ENCODE results near the gene DDB1.
A peak's percentile ranks its signal among the peaks of the same experiment; 100 is the strongest.

Gene DDB1

DNA sequence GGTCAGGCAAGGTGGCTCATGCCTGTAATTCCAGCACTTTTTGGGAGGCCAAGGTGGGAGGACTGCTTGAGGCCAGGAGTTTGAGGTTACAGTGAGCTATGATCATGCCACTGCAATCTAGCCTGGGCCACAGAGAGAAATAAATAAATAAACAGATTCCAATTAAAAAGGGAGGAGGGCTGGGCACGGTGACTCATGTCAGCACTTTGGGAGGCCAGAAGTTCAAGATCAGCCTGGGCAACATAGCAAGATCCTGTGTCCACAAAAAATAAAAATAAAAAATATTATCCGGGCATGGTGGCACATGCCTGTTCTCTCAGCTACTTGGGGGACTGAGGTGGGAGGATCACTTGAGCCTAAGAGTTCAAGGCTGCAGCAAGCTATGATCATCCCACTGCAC, 21.3 kb upstream of the DDB1 start:
- DNase-seq: no peak

DNA sequence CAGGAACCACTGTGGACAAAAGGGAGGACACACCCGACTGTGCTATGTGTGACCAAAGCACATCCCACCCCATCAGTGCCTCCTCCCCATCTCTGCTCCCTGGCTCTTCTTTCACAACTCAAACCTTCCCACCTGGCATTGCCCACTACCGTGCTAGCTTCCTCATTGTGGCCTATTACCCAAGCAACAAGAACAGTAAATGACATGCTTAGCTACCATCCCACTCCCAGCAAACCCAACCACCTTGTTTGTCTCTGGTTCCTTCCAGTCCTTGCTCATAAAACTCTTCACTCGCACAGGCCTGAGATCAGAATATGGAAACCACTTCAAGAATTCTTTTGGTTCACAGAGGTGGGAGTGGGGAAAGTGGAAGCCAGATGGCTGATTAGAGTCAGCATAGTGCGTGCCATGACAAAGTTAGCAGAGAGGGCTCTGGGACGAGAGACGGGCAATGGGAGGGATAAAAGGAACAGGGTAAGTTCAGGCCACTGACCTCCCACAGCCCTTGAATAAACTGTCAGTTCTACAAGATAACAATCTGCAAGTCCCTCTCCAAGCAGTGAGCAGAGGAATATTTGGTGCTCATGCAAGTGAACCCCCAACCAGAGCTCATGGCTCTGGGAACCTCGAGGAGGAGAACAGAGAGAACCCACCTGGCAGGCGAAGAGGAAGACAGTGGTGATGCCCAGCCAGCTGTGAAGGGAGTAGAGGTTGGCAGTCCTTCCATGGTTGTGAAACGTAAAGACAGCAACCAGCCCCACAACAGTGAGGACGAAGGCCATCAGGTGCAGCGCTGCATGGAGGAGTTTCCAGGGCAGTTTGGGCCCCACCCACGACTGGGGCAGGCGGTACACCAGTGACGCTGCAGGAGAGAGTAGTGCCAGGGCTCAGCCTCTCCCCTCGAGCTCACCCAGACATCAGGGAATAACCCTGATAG, 20.5 kb upstream of the DDB1 start:
- no peak for DNase-seq

GRCh38 chr11:61352038-61352437, 19.1 kb upstream of the DDB1 start:
- DNase-seq: no peak

DNA sequence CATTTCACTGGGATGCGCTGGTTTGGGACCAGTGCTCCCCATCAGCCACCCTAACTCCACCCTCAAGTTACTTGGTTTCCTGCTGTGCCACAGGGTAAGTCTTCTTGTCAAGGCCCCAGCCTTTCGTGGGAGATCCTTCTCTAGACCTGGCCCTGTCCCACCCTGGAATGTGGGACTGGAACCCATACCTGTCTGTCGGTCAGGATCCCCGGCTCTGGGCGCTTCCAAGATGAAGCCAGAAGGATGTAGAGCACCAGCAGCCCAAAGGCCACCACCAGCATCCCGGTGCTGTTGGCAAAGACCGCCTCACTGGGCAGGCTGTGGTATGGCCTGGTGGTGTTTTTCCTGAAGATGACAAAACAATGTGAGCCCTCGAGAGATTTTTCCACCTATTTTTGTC, 17.9 kb upstream of the DDB1 start:
- no peak for DNase-seq

DNA sequence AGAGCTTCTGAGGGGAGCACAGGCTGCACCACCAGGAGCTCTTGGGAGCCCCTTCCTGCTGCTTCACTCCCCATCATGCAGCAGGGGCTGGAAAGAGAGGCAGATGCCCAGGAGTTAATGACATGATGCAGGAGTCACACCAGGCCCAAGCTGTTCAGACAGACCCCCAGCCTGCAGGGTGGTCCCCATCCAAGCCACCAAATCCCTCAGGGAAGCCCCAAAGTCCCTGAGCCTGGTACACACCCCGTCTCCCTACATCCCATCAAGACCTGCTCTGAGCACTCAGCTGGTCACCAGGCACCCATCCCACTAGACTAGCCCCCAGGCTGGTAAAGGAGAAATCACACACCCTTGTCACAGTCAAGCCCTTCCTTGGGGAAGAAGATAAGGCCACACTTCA, 17.4 kb upstream of the DDB1 start:
- DNase-seq: no peak

DNA sequence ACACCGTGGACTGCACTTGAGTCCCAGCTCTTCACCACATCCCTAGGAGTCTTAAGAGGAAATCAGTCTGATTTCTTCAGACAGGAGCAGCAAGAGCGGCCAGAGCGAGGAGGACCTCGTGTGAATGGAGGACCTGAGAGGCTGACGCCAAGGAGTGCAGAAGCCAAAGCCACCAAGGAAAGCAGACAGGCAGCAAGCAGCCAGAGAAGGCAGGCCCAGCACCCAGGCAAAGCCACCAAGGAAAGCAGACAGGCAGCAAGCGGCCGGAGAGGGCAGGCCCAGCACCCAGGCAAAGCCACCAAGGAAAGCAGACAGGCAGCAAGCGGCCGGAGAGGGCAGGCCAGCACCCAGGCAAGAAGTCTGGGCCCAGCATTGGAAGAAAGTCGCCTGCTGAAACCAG, 17.0 kb upstream of the DDB1 start:
- no peak for DNase-seq

- no peak for DNase-seq
Measured at GRCh38 chr11:61349189-61349751, 16.4 kb upstream of the DDB1 start.

DNA sequence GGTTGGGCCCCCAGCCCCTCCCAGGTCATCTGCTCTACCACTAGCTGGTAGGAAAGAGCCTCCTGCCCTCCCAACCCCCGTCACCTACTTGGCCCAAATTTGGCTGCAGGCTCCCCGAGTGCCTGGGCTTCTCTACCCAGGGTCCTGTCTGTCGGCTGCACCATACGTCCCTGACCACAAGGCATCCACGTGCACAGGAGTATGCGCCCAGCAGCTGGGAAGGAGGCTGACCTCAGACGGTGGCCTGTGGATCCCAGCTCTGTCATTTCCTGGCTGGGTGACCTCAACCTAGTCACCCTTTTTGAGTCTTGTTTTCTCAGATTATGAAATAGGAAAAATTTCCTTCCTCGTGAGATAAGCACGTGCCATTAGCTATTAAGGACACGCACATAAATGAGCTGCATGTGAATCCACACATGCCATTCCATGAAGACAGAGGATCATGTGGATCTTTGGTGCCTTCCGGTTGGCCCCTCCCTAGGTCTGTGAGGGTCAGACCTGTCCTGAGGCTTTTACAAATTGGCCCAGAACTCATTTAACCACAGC, 15.1 kb upstream of the DDB1 start:
- DNase-seq: no peak

DNA sequence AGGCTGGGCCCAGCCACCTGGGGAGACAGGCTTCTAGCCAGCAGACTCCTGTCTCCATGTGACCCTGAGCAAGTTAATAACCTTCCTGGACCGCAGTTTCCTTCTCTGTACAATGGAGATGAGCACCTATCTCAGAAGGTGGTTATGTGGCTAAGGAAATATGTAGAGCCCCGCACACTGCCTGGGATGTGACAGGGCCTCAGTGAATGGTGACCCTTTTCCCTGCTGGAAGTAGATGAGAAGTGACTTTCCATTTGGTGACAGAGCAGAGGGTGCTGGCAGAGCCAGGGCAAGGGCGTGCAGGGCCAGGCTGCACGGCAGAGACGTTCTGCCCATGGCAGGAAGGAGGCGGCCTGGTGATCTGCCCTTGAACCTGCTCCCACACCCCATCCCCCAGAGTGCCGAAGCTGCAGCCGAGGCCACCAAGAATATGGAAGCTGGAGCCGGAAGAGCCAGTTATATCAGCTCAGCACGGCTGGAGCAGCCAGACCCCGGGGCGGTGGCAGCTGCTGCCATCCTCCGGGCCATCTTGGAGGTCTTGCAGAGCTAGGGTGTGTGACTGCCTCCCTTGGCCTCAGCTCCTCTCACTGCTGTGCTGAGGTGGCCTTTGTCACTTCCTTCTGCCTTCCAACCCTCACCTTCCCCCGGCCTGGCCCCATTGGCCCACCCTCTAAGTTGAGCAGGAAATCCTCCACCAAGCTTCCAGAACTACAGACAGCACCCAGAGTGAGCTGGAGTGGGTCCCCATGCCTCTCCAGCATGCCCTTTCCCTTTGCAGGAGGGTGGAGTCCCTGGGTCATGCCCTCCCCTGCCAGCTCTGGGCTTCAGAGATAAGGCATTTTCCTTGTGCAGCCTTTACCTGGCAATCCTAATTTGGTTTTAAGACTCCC, 13.3 kb upstream of the DDB1 start:
- no peak for DNase-seq

DNA sequence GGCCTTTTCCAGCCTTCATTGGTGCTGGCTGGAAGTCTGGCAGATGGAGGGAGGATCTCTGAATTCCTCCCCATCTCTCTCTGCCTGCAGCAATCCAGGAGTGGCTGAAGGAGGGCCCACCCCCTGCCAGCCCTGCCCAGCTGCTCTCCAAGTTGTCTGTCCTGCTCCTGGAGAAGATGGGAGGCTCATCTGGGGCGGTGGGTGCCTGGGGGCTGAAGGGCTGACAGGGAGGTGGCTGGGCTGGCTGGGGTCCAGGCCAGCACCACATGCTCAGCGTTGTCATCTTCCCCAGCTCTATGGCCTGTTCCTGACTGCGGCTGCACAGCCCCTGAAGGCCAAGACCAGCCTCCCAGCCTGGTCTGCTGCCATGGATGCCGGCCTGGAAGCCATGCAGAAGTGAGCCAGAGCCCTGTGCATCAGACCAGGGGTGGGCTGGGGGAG, 12.3 kb upstream of the DDB1 start:
- no peak for DNase-seq

DNA sequence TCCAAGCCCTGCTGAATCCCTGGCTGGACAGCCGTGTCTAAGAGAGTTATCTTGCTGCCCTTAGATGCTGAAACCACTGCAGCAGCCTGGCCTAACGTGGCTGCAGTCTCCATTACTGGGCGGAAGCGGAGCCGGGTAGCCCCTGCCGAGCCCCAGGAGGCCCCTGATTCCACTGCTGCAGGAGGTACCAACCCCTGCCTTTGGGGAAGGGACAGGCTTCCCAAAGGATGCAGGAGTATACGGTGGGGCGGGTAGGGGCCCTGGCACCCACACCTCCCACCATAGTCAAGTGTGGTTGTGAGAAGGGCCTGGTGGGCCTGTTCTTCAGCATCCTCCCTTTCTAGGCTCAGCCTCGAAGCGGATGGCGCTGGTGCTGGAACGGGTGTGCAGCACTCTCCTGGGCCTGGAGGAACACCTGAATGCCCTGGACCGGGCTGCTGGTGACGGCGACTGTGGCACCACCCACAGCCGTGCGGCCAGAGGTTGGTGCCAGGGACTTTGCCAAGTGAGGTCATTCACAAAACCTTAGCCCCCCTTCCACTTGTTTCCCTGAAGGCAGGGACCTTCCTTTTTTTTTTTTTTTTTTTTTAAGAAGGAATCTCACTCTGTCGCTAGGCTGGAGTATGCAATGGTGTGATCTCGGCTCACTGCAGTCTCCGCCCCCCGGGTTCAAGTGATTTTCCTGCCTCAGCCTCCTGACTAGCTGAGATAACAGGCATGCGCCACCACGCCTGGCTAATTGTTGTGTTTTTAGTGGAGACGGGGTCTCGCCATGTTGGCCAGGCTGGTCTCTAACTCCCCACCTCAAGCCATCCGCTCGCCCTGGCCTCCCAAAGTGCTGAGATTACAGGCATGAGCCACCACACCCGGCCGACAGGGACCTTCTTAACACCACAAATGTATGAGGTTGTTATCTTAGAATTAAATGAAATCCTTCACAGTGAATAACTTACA, 11.2 kb upstream of the DDB1 start:
- DNase-seq: no peak

DNA sequence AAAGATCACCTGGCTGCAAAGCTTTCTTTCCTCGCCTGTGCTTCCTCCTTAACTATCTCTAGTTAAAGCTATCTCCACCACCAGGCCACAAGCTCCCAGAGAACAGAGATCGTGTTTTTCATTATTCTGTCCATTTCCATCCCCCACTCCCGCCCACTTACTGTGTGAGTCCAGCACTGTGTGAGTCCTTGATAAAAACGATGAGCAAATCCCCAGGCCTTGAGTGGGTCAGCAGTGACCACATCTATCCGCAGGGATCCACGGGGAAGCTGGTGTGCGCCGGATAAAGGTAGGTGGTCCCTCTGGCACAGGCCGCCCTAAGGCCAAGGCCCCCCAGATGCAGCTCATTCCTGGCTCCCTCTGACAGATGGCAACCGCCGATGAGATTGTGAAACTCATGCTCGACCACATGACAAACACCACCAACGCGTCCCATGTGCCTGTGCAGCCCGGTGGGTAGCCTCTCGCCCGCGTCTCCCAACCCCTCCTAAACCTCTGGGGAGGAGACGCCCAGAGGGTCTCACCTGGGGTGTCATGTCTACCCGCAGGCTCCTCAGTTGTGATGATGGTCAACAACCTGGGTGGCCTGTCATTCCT, 9.4 kb upstream of the DDB1 start:
- DNase-seq: no peak

DNA sequence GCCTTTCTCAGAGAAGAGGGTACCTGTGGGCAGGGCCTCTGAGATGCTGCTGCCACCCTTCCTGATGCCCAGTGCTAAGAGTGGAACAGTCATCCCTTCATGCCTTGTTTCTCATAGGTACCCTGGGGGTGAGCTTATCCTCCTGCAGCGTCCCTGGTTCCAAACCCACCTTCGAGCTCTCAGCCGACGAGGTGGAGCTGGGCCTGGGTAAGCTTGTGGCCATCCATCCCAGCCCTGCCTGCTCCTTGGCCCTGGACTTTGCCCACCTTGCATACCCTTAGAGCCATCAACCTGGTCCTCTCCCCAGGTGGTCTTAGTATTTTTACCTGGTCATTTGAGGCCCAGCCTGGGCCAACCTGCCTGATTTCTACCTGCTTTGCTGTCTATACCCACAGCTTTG, 8.8 kb upstream of the DDB1 start:
- DNase-seq: no peak

GRCh38 chr11:61340979-61341378, 8.1 kb upstream of the DDB1 start:
- no peak for DNase-seq

DNA sequence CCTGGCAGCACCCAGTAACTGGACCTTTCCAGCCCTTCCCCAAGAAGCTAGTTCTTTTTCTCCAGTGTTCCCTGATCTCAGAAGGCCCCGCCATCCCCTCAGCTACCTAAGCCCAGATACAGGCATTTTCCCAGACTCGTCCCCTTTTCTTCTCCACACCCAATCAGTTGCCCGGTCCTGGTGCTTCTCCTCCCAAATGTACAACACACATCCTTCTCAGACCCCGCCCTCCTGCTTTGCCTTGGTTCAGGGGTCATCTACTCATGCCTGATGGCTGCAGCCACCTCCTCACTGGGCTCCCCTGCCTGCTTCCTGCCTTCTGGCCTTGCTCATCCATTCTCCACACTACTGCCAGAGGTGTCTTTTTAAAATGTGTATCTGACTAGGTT, 6.6 kb upstream of the DDB1 start:
- no peak for DNase-seq

DNA sequence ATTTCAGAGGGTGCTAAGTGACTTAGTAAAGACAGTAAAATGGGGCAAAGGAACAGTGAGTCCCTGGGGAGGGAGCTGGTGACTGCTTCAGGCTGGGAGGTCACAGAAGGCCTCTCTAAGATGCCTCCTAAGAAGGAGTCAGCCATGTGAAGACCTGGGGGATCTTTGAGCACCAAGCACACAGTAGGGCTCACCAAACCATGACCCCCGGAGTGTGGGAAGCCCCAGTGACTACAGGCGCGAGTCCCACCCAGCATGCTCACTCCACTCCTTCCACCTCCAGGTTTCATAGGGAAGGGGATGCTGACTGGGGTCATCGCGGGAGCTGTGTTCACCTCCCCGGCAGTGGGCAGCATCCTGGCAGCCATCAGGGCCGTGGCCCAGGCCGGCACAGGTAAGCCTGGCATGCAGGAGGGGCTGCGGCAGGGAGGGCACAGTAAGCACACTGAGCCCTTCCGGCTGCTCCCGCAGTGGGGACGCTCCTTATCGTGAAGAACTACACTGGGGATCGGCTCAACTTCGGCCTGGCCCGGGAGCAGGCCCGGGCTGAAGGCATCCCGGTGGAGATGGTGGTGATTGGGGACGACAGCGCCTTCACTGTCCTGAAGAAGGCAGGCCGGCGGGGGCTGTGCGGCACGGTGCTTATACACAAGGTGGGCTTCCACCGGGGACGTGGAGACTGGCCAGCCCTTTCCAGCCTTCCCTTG, 6.0 kb upstream of the DDB1 start:
- no peak for DNase-seq

DNA sequence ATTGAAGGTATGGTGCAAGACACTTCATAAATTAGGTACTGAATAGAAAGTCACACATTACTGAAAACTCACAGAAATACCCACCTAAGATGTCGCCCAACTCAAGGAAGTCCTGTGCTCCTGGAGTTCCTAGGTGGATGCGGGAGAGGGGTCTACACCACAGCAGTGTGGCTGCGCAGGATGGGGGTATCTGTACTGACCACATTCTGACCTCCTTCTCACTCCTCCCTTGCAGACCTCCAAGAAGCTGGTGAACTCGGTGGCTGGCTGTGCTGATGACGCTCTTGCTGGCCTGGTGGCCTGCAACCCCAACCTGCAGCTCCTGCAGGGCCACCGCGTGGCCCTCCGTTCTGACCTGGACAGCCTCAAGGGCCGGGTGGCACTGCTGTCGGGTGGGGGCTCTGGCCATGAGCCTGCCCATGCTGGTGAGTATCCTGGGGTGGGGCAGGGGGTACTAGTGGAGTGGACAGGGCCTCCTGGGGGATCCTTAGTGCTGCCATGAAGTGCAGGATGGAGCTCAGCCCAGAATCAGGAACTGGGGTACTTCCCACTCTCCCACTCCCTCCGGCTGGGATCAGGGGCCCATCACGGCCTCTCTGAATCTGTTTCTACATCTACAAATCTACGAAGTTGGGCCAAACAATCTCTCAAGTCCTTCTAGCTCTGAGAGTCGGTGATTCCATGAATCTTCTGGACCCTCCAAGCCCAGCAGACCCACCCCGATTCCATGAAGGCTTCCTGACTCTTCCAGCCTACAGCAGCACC, 5.0 kb upstream of the DDB1 start:
- DNase-seq: no peak

DNA sequence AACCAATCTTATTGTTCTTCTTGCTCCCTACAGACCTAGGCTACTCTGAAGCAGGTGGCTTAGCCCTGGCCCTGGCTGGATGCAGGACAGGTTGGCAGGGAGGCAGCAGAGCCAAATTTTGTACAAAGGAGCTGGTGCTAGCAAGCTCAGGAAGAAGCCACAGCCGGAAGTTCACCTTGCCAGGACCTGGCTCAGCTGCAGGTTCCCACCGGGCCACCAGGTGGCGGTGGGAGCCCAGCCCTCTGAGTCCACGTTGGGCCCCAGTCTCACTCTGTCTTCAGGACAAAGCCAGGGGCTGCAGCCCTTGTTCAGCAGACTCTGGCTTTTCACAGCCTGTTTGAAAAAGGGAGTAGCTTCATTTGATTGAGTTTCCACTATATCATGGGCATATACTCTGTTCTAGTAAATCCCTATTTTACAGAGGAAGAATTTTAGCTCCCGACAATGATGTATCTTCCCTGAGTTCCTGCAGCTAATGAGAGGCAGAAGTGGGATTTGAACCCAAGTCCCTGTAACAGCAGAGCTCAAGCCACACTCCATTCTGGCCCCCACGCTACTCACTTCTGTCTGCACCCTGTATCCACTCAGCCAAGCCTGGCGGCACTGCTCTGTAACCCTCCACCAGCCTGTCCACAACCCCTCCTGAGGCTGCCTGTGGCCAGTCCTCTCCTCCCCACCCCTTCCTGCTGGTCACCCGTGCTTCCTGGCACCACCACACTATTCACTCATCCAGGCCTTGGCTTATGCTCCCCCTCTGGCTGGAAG, 3.4 kb upstream of the DDB1 start:
- DNase-seq: peak; percentile 67

DNA sequence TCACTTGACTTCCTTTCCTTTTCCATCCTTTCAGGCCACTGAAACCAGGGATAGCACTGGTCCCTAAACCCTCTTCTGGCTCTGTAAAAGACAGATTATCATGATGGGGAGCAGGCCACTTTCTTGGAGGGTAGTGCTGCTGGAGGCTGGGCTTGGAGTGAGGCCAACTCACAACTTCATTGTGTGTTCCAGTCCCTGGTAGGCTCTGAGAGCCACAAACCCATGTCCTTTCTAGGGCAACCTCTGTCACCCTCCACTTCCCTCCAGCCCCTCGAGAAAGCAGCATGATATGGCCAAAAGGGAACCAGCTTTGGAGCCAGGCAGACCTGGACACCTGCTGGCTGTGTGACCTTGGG, 2.4 kb upstream of the DDB1 start:
- DNase-seq: no peak
